Ovary (tissue), 9 donors: ENCODE measurements around the gene SIRT5. TPM values are rescaled to one million over a fixed set of nuclear protein-coding genes. Genes with fewer than 3 reads are reported as not detected.

Experiments used
- DNase-seq, 5 donors: peaks; one replicate each; pipeline ENCODE4 v3.0.0-alpha.2; 2019 to 2020
- H3K27ac ChIP-seq, 2 donors: fragments of 200-600 bp; one replicate each; pipeline versions ENCODE4 v1.5.1 to v1.8.0; 2019 to 2022
- H3K27me3 ChIP-seq: fragments of 200-600 bp; one replicate; pipeline ENCODE4 v1.8.0; 2022
- H3K36me3 ChIP-seq: fragments of 200-600 bp; sonication (generic); one replicate; pipeline ENCODE4 v1.5.1; 2019
- H3K4me1 ChIP-seq: one replicate; pipeline ENCODE4 v1.8.1; 2013; ENCODE audit warnings: mild to moderate bottlenecking, moderate library complexity; ENCODE audit not compliant: insufficient read depth
- H3K4me3 ChIP-seq: fragments of 200-600 bp; sonication (generic); one replicate; pipeline ENCODE4 v1.5.1; 2017
- H3K9me3 ChIP-seq, 2 donors: fragments of 200-600 bp in 1 of 2; sonication (generic) in 1 of 2; one replicate each; pipeline versions ENCODE4 v1.5.1 to v1.8.1; 2013 to 2019; ENCODE audit warnings: mild to moderate bottlenecking in 1 of 2, moderate library complexity in 1 of 2
- EP300 ChIP-seq: sonication (generic); formaldehyde crosslinking; IDR thresholded peaks from one replicate; pipeline ENCODE4 v1.6.1; 2017; ENCODE audit warnings: antibody characterized with exemption
- POLR2A ChIP-seq: fragments of 450-650 bp; IDR thresholded peaks from one replicate; pipeline ENCODE4 v1.6.1; 2017; ENCODE audit warnings: antibody characterized with exemption, mild to moderate bottlenecking, moderate library complexity
- WGBS, 3 donors: extraction: QIAGEN DNeasy Blood & Tissue Kit in 1 of 3; methylation state at CpG; one replicate each; pipeline versions ENCODE4 v1.1.5 to v1.1.7; 2013 to 2017; 5-methylcytosine and 5-hydroxymethylcytosine counted together
- intact Hi-C, 4 donors: fragments of 100-400 bp; cut with DNase I; formaldehyde crosslinking; loops; one replicate each; pipeline versions ENCODE4 v1.11.0 to v1.15.1; 2022 to 2023
- polyA plus RNA-seq, 2 donors: library from polyadenylated mRNA; stranded (reverse); fragments of 200-250 nt in 1 of 2; fragments of 350-450 nt in 1 of 2; fragmentation: Illumina TruSeq in 1 of 2; extraction: RNeasy Lipid Tissue Mini Kit (QIAGEN cat#74804) in 1 of 2; gene quantifications; one replicate each; pipeline ENCODE4 v1.2.3, GENCODE V29; 2013 to 2014
- total RNA-seq, 7 donors: library from RNA; depleted of rRNA in 2 of 7; stranded (reverse); fragments of >200 nt in 2 of 7; fragmentation: NEBNext Ultra II Directional in 3 of 7; extraction: Animal tissue kit (Norgen Biotek cat#: 25700) in 3 of 7; gene quantifications; one replicate each; pipeline versions ENCODE4 v1.1.0 to v1.2.4, GENCODE V29; 2016 to 2023
- TF ChIP-seq, protein P1 (sequence below), 3 donors: fragments of 450-650 bp in 2 of 3; fragments of 200-600 bp in 1 of 3; IDR thresholded peaks; one replicate each; pipeline versions ENCODE4 v1.5.1 to v1.8.0; 2016 to 2022; ENCODE audit warnings: antibody characterized with exemption in 3 of 3, mild to moderate bottlenecking in 1 of 3
- donor health status: DM: no; HTN: no; CAD: no; lungs with moderate emphysema.
- donor health status: DM: no; HTN: no; CAD: no.
- donor health status: Bipolar disorder and iron deficiency.
- donor health status: DM: yes; HTN: yes; CAD: no.
- donor health status: DM: no; HTN: no; CAD: no.
- donor health status: DM: yes; HTN: yes; CAD: no.

SIRT5 gene
- total and polyA plus RNA-seq, 9 donors, result 7.3 to 22.2 (median 13.0) TPM

GRCh38 chr6:13624871-13625288 lies 50.5 kb downstream of the SIRT5 start:
- H3K27me3 ChIP-seq, result no peaks in the 10 kb centered on the region
- H3K9me3 ChIP-seq, result no peaks in the 10 kb centered on the region
- WGBS, 3 donors, result 66 to 71% (median 67%) methylated on average over 4 of the region's 4 CpGs
- TF ChIP-seq, protein P1, sequence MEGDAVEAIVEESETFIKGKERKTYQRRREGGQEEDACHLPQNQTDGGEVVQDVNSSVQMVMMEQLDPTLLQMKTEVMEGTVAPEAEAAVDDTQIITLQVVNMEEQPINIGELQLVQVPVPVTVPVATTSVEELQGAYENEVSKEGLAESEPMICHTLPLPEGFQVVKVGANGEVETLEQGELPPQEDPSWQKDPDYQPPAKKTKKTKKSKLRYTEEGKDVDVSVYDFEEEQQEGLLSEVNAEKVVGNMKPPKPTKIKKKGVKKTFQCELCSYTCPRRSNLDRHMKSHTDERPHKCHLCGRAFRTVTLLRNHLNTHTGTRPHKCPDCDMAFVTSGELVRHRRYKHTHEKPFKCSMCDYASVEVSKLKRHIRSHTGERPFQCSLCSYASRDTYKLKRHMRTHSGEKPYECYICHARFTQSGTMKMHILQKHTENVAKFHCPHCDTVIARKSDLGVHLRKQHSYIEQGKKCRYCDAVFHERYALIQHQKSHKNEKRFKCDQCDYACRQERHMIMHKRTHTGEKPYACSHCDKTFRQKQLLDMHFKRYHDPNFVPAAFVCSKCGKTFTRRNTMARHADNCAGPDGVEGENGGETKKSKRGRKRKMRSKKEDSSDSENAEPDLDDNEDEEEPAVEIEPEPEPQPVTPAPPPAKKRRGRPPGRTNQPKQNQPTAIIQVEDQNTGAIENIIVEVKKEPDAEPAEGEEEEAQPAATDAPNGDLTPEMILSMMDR (IDR thresholded peaks at IDR 0.05), result no peak
- no peak for TF ChIP-seq POLR2A
- TF ChIP-seq EP300, result no peak
- H3K4me1 ChIP-seq, result no peaks in the 10 kb centered on the region
- H3K27ac ChIP-seq, result no peak overlapping the region
- H3K36me3 ChIP-seq, result no peaks in the 10 kb centered on the region
- intact Hi-C loops, result no loop called here
- no peak overlapping the region for H3K4me3 ChIP-seq
- no peak for DNase-seq

DNA sequence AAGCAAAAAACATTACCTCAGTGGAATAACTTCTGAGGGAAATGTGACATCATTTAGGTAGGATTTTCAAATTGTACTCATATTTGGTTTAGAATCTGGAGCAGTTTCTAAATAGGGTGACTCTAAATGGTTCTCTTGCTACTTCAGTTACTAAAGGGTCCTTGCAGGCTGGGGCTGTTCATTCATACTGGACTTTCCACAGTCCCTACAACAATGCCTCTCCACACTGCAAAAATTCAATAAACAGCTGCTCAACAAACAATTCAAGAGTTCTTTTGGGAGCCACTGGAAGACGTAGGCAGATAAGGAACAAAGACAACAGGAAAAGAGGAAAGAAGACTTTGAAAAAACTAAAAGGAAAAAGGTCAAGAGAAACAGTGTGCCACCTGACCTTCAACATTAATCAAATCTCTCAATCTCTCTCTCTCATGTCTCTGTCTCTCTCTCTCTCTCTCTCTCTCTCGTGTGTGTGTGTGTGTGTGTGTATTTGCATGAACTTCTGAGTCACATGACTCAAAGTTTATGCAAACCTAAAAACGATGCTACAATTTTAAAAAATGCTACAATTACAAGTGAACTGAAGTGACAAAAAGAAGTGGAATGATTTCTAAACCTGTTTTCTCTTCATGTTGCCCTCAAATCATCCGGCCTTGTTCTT lies 55.2 kb downstream of the SIRT5 start:
- Histone ChIP-seq H3K9me3 (no peaks in the 10 kb centered on the region), H3K27ac (no peak overlapping the region), H3K36me3 (no peaks in the 10 kb centered on the region), H3K4me3 (no peak overlapping the region), H3K4me1 (no peaks in the 10 kb centered on the region), H3K27me3 (no peaks in the 10 kb centered on the region)
- WGBS, 3 donors, result 51 to 60% (median 53%) methylated on average over 4 of the region's 4 CpGs
- DNase-seq, result no peak
- intact Hi-C loops, result no loop called here
- TF ChIP-seq POLR2A, result no peak
- TF ChIP-seq EP300, result no peak
- TF ChIP-seq, protein P1 (IDR thresholded peaks at IDR 0.05), result no peak

- no peaks in the 10 kb centered on the region for H3K36me3 ChIP-seq
Measured at GRCh38 chr6:13630499-13630898, 56.1 kb downstream of the SIRT5 start.

DNA sequence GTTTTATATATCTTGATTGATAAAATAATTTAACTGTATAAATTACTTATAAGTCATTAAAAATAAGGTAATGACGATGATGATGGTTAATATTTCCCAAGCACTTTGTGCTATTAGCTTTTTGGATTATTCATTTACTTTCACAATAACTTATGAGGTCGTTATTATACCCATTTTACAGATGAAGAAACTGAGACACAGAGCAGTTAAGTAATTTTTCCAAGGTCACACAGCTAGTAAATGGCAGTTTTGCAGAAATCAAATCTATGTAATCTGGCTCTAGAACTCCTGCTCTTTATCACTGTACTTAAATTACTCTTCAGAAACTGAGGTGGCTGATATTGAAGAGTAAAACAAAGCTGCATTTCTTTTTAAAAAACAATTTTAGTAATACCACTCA lies 58.9 kb downstream of the SIRT5 start:
- H3K36me3 ChIP-seq, result no peaks in the 10 kb centered on the region
- WGBS, 3 donors, result 96 to 97% (median 96%) methylated on average over 2 of the region's 2 CpGs
- no peak for TF ChIP-seq POLR2A
- TF ChIP-seq, protein P1 (IDR thresholded peaks at IDR 0.05), result no peak
- TF ChIP-seq EP300, result no peak
- no peak for DNase-seq
- H3K27ac ChIP-seq, result no peak overlapping the region
- H3K4me1 ChIP-seq, result no peaks in the 10 kb centered on the region
- H3K4me3 ChIP-seq, result no peak overlapping the region
- H3K9me3 ChIP-seq, result no peaks in the 10 kb centered on the region
- no peaks in the 10 kb centered on the region for H3K27me3 ChIP-seq
- intact Hi-C loops, result no loop called here

More at GRCh38 chr6:13630499-13630898, 56.1 kb downstream of the SIRT5 start:
- 90 to 100% (median 93%) methylated on average over 1 of the region's 1 CpG for WGBS, 3 donors
- TF ChIP-seq, protein P1 (IDR thresholded peaks at IDR 0.05), result no peak
- no peak for TF ChIP-seq EP300
- no peak for TF ChIP-seq POLR2A
- intact Hi-C loops, result no loop called here
- H3K4me1 ChIP-seq, result no peaks in the 10 kb centered on the region
- DNase-seq, result no peak
- no peaks in the 10 kb centered on the region for H3K27me3 ChIP-seq
- no peak overlapping the region for H3K27ac ChIP-seq
- no peak overlapping the region for H3K4me3 ChIP-seq
- H3K9me3 ChIP-seq, result no peaks in the 10 kb centered on the region
